PC-3 (cell line): ENCODE data around the gene DGKG.

Experiments used
- CTCF ChIP-seq: fragments of 300-600 bp; sonication (generic); conservative IDR thresholded peaks from 2 replicates; pipeline ENCODE4 v1.5.1; 2017; ENCODE audit warnings: antibody characterized with exemption, low read depth, mild to moderate bottlenecking, low read length
- EZH2 ChIP-seq: fragments of 300-600 bp; sonication (generic); IDR thresholded peaks from one replicate; pipeline ENCODE4 v1.6.1; 2017; ENCODE audit warnings: antibody characterized with exemption, mild to moderate bottlenecking, low read length; ENCODE audit not compliant: unreplicated experiment
- EZH2phosphoT487 ChIP-seq: fragments of 300-600 bp; sonication (generic); IDR thresholded peaks from 2 replicates; pipeline ENCODE4 v1.6.1; 2018; ENCODE audit warnings: mild to moderate bottlenecking, antibody characterized with exemption, low read length, borderline replicate concordance

DNA sequence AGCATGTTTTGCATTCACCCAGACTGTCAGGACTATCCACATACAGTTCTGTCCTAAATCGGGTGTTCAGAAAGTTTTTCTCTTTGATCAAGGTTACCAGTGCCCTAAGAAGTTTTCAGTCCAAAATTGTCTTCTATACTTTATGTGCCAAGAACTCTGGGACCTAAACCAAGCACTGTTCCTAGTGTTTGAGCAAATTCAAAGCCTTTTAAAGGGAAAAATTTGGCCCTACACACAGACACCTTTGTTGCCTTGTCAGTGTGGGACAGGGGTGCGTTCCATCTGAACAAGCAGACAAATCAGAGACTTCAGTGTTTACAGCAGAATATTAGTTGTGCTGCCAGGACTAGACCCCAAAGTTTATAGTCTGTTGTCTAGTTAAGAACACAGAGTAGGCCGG is 50.6 kb downstream of the DGKG start:
- TF ChIP-seq CTCF (no peak), EZH2 (no peak), EZH2phosphoT487 (no peak)
